Measurements from ENCODE around the gene ZSCAN26. TPM values are rescaled to one million over a fixed set of nuclear protein-coding genes. Genes with fewer than 3 reads are reported as not detected.

ZSCAN26 gene
- total RNA-seq, 1 experiment from 2014 or later = 9.0 TPM

GRCh38 chr6:28280595-28281287 lies 13.8 kb downstream of the ZSCAN26 start:
- TF ChIP-seq CTCF (conservative IDR thresholded peaks at IDR 0.05) = no peak
- H2BK12ac ChIP-seq (ENCODE audit: insufficient read length, low read depth, low read length) = no peak overlapping the region
- H3K4me2 ChIP-seq (ENCODE audit: insufficient read depth, insufficient read length, low read length) = peak overlapping the region; percentile 93
- no peak overlapping the region for H3K14ac ChIP-seq (ENCODE audit: insufficient read depth, low read length)
- peak overlapping the region; percentile 62 for H3K9ac ChIP-seq (ENCODE audit: extremely low read depth, insufficient read length, low read length)
- H4K20me1 ChIP-seq (ENCODE audit: control insufficient read depth, insufficient read depth, insufficient read length) = no peaks in the 10 kb centered on the region
- no peak overlapping the region for H2AFZ ChIP-seq (ENCODE audit: low read length)
- no peaks in the 10 kb centered on the region for H3K9me3 ChIP-seq (ENCODE audit: control insufficient read depth, low read depth, low read length)
- Mint-ChIP-seq H3K4me1 (peaks cover 13% of the 10 kb centered on the region in 2 experiments), H3K27me3 (ENCODE audit: low read depth) (peaks cover 1% of the 10 kb centered on the region; the same call in 1 of the 2 replicates), H3K4me3 (peak overlapping the region; percentile 95 to 97), H3K27ac (no peak overlapping the region), H3K9me3 (no peaks in the 10 kb centered on the region), H3K36me3 (ENCODE audit: insufficient read depth in 1 of 3, low read depth in 3 of 3) (peaks cover 5 to 31% (median 28%) of the 10 kb centered on the region in 3 experiments; a peak in 6 of 7 replicates)
- no peaks in the 10 kb centered on the region for H3K4me1 ChIP-seq (ENCODE audit: insufficient read depth, low read length)
- H3K27me3 ChIP-seq (ENCODE audit: insufficient read depth, low read length) = no peaks in the 10 kb centered on the region
- no peaks in the 10 kb centered on the region for H3K79me1 ChIP-seq (ENCODE audit: insufficient read depth, low read depth, low read length, poor library complexity, severe bottlenecking)
- no peak overlapping the region for H2BK120ac ChIP-seq (ENCODE audit: low read depth, low read length, poor library complexity, severe bottlenecking)
- no peak overlapping the region for H3K18ac ChIP-seq (ENCODE audit: insufficient read length, low read depth, low read length)
- no peak overlapping the region for H2AK5ac ChIP-seq (ENCODE audit: insufficient read length, low read length)
- H3K23me2 ChIP-seq (ENCODE audit: insufficient read length, low read depth, low read length, poor library complexity, severe bottlenecking) = peaks cover 4% of the 10 kb centered on the region
- H4K8ac ChIP-seq (replicated peaks; ENCODE audit: insufficient read length, low read depth, low read length) = no peak overlapping the region
- H2BK20ac ChIP-seq (ENCODE audit: low read depth, low read length, poor library complexity, severe bottlenecking) = no peak overlapping the region
- no peak overlapping the region for H4K91ac ChIP-seq (ENCODE audit: insufficient read length, low read depth, low read length)
- H3T11ph ChIP-seq (ENCODE audit: low read length) = no peak overlapping the region
- H3K23ac ChIP-seq (ENCODE audit: insufficient read length, low read depth, low read length) = no peak overlapping the region
- WGBS (ENCODE audit: extremely low coverage, insufficient read length, low lambda C conversion rate) = no CpG with 5 or more reads among the region's 3 CpGs
- no peak overlapping the region for H4K5ac ChIP-seq (ENCODE audit: insufficient read length, low read depth, low read length)
- no peak for DNase-seq
- no peaks in the 10 kb centered on the region; the same call in 1 of the 2 replicates for H3K79me2 ChIP-seq (ENCODE audit: insufficient read depth, low read length)
- no peak overlapping the region for H2BK15ac ChIP-seq (ENCODE audit: low read depth, low read length)
- H3K4ac ChIP-seq (ENCODE audit: low read depth, low read length) = no peak overlapping the region
- H2BK5ac ChIP-seq (ENCODE audit: insufficient read length, low read length) = no peak overlapping the region
- H3K56ac ChIP-seq (ENCODE audit: insufficient read length, low read depth, low read length) = no peak overlapping the region
- H3K27ac ChIP-seq (ENCODE audit: insufficient read length, low read depth, low read length) = no peak overlapping the region
